ENCODE data around the gene OSGIN1. TPM values are rescaled to one million over a fixed set of nuclear protein-coding genes. Genes with fewer than 3 reads are reported as not detected.

The OSGIN1 gene
- total and polyA plus RNA-seq, 2 of the 8 experiments (the other 6 are each of a cell fraction or from before 2014, with no cell fraction given): 0.58 to 0.76 TPM

- CTCF ChIA-PET (ENCODE audit: partially characterized antibody): interaction anchor here (1.2 to 1.4 kb wide), 2 partner anchors 15 to 53 kb away, joined by 3 to 7 read pairs; no protein-coding TSS in a partner anchor
- H2BK20ac ChIP-seq (ENCODE audit: low read length): no peak overlapping the region
- H2BK120ac ChIP-seq (replicated peaks; ENCODE audit: low read depth, low read length): no peak overlapping the region
- no peak overlapping the region for H3K4me2 ChIP-seq (ENCODE audit: insufficient read depth in 1 of 2, low read depth in 2 of 2, low read length in 2 of 2)
- H3K36me3 ChIP-seq (ENCODE audit: control insufficient read depth in 2 of 4, insufficient read depth in 4 of 4, low read length in 3 of 4): no peaks in the 10 kb centered on the region
- H4K20me1 ChIP-seq (replicated peaks in 1 of 2; ENCODE audit: control insufficient read depth in 1 of 2, insufficient read depth in 2 of 2, low read length in 2 of 2): no peaks in the 10 kb centered on the region
- H2AFZ ChIP-seq (ENCODE audit: low read length): no peak overlapping the region
- H3K79me2 ChIP-seq (ENCODE audit: control insufficient read depth in 1 of 2, insufficient read depth in 2 of 2, low read length in 2 of 2): no peaks in the 10 kb centered on the region
- no peaks in the 10 kb centered on the region for H3K9me3 ChIP-seq (ENCODE audit: insufficient read depth in 2 of 2, low read depth in 1 of 2, low read length in 1 of 2)
- no peak overlapping the region for H2BK15ac ChIP-seq (ENCODE audit: low read length)
- no peak overlapping the region for H2BK12ac ChIP-seq (ENCODE audit: low read depth, low read length)
- TF ChIP-seq TAF1 (IDR thresholded peaks at IDR 0.05; ENCODE audit: low read depth, low read length) (no peak), PHF8 (conservative IDR thresholded peaks at IDR 0.05; ENCODE audit: low read depth, low read length) (no peak), POLR2AphosphoS5 (IDR thresholded peaks at IDR 0.05; ENCODE audit: low read depth, low read length) (no peak), YY1 (IDR thresholded peaks at IDR 0.05; ENCODE audit: low read depth, low read length) (no peak), BRCA1 (IDR thresholded peaks at IDR 0.05; ENCODE audit: low read depth, low read length) (no peak), GABPA (IDR thresholded peaks at IDR 0.05; ENCODE audit: borderline replicate concordance, insufficient read depth, low read length) (no peak), RFX5 (IDR thresholded peaks at IDR 0.05; ENCODE audit: borderline replicate concordance, low read depth, low read length) (no peak)
- TF ChIP-seq, protein P1, sequence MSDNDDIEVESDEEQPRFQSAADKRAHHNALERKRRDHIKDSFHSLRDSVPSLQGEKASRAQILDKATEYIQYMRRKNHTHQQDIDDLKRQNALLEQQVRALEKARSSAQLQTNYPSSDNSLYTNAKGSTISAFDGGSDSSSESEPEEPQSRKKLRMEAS (IDR thresholded peaks at IDR 0.05): no peak
- H3K23me2 ChIP-seq (ENCODE audit: low read depth, low read length): no peaks in the 10 kb centered on the region
- H3K14ac ChIP-seq (ENCODE audit: insufficient read length): no peak overlapping the region
- no peak overlapping the region for H3K56ac ChIP-seq (replicated peaks; ENCODE audit: insufficient read length, low read depth, low read length)
- DNase-seq (ENCODE audit: low read depth in 1 of 2, low spot score in 2 of 2) (no peak), FAIRE-seq (no peak)
- H2BK5ac ChIP-seq (ENCODE audit: low read depth, low read length): no peak overlapping the region
- H3K4me1 ChIP-seq (replicated peaks in 1 of 4; ENCODE audit: control insufficient read depth in 3 of 4, insufficient read depth in 4 of 4, low read length in 3 of 4): no peaks in the 10 kb centered on the region
- H2AK5ac ChIP-seq (ENCODE audit: low read depth, low read length): no peak overlapping the region
- no peak overlapping the region for H3K4ac ChIP-seq (replicated peaks; ENCODE audit: insufficient read length, low read depth, low read length)
- WGBS, 2 experiments (ENCODE audit: extremely low coverage in 1 of 2, insufficient coverage in 1 of 2, insufficient read length in 1 of 2, insufficient replicate concordance in 2 of 2, low coverage in 1 of 2, low lambda C conversion rate in 2 of 2, missing lambda C conversion rate in 1 of 2): 91% methylated on average over 6 of the region's 6 CpGs; no CpG with 5 or more reads in 1 of the 2 experiments
- H4K8ac ChIP-seq (ENCODE audit: extremely low read depth, insufficient read depth, low read length): no peak overlapping the region
- no peaks in the 10 kb centered on the region; a peak in 1 of 7 replicates for H3K27me3 ChIP-seq (replicated peaks in 1 of 4; ENCODE audit: control insufficient read depth in 3 of 4, extremely low read depth in 1 of 4, insufficient read depth in 3 of 4, low read length in 3 of 4)
- H3K9ac ChIP-seq (replicated peaks in 1 of 4; ENCODE audit: extremely low read depth in 1 of 4, low read depth in 3 of 4, low read length in 3 of 4): no peak overlapping the region
- H3K27ac ChIP-seq (ENCODE audit: low read depth, low read length): no peak overlapping the region
- no peak overlapping the region for H3K18ac ChIP-seq (ENCODE audit: extremely low read depth, low read length)
- H3K4me3 ChIP-seq (ENCODE audit: extremely low read depth in 1 of 4, insufficient read depth in 2 of 4, low read depth in 3 of 4, low read length in 4 of 4): no peak overlapping the region
- no peak overlapping the region for H4K91ac ChIP-seq (replicated peaks; ENCODE audit: insufficient read length, low read length)
- POLR2A ChIA-PET (ENCODE audit: partially characterized antibody): interaction anchor here (0.6 to 1.1 kb wide), 2 partner anchors 11 to 23 kb away, joined by 3 to 4 read pairs; no protein-coding TSS in a partner anchor
- no peaks in the 10 kb centered on the region for H3K79me1 ChIP-seq (ENCODE audit: low read depth, low read length)
- H4K5ac ChIP-seq (ENCODE audit: insufficient read length, low read depth, low read length): no peak overlapping the region
- H3K23ac ChIP-seq (ENCODE audit: insufficient read length): no peak overlapping the region
These were observed 56.2 kb downstream of the OSGIN1 start for GRCh38 chr16:84009282-84009681.

Data from H1 (cell line).